ENCODE results near the gene IFT80. TPM values are rescaled to one million over a fixed set of nuclear protein-coding genes. Genes with fewer than 3 reads are reported as not detected.

The IFT80 gene
- total and polyA plus RNA-seq, 3 donors from 2014 or later = 32.0 to 74.9 (median 55.4) TPM

GRCh38 chr3:160221019-160221418 is 178.0 kb downstream of the IFT80 start:
- no peak for TF ChIP-seq POLR2A (IDR thresholded peaks at IDR 0.05)
- no peak for TF ChIP-seq CTCF (IDR thresholded peaks at IDR 0.05)
- Histone ChIP-seq H3K9me3 (no peaks in the 10 kb centered on the region), H3K4me1 (peaks cover under 1% of the 10 kb centered on the region), H3K4me3 (no peak overlapping the region), H3K27ac (no peak overlapping the region), H3K36me3 (ENCODE audit: low read depth, missing control alignments) (no peaks in the 10 kb centered on the region), H3K27me3 (no peaks in the 10 kb centered on the region)
- 43 to 64% methylated on average over 2 of the region's 2 CpGs for WGBS, 2 donors
- DNase-seq = no peak
- intact Hi-C loops (cut with DNase I; ENCODE audit: low total_unique reads) = no loop called here

- WGBS, 2 donors = 96 to 99% methylated on average over 2 of the region's 2 CpGs
- no peak for TF ChIP-seq CTCF (IDR thresholded peaks at IDR 0.05)
- TF ChIP-seq POLR2A (IDR thresholded peaks at IDR 0.05) = no peak
- H3K27me3 ChIP-seq = no peaks in the 10 kb centered on the region
- no peaks in the 10 kb centered on the region for H3K36me3 ChIP-seq (ENCODE audit: low read depth, missing control alignments)
- no peaks in the 10 kb centered on the region for H3K4me1 ChIP-seq
- H3K4me3 ChIP-seq = no peak overlapping the region
- no peak for DNase-seq
- intact Hi-C loops (cut with DNase I; ENCODE audit: low total_unique reads) = no loop called here
- no peaks in the 10 kb centered on the region for H3K9me3 ChIP-seq
- no peak overlapping the region for H3K27ac ChIP-seq
Measured at GRCh38 chr3:160220038-160220437, 179.0 kb downstream of the IFT80 start.

GRCh38 chr3:160218136-160218535 is 180.9 kb downstream of the IFT80 start:
- Histone ChIP-seq H3K9me3 (no peaks in the 10 kb centered on the region), H3K4me3 (no peak overlapping the region), H3K36me3 (ENCODE audit: low read depth, missing control alignments) (no peaks in the 10 kb centered on the region), H3K4me1 (no peaks in the 10 kb centered on the region), H3K27me3 (no peaks in the 10 kb centered on the region), H3K27ac (no peak overlapping the region)
- DNase-seq = no peak
- 51 to 70% methylated on average over 3 of the region's 3 CpGs for WGBS, 2 donors
- TF ChIP-seq CTCF (IDR thresholded peaks at IDR 0.05) (no peak), POLR2A (IDR thresholded peaks at IDR 0.05) (no peak)
- intact Hi-C loops (cut with DNase I; ENCODE audit: low total_unique reads) = no loop called here

- 70 to 80% methylated on average over 4 of the region's 4 CpGs for WGBS, 2 donors
- intact Hi-C loops (cut with DNase I; ENCODE audit: low total_unique reads) = no loop called here
- no peak for TF ChIP-seq CTCF (IDR thresholded peaks at IDR 0.05)
- no peak for TF ChIP-seq POLR2A (IDR thresholded peaks at IDR 0.05)
Measured at GRCh38 chr3:160217675-160218074, 181.3 kb downstream of the IFT80 start.

GRCh38 chr3:160213191-160213590 is 185.8 kb downstream of the IFT80 start:
- H3K27ac ChIP-seq = no peak overlapping the region
- WGBS, 2 donors = 91 to 93% methylated on average over 1 of the region's 1 CpG

More at GRCh38 chr3:160217675-160218074, 181.3 kb downstream of the IFT80 start:
- no peak for DNase-seq
- no peaks in the 10 kb centered on the region for H3K36me3 ChIP-seq (ENCODE audit: low read depth, missing control alignments)
- H3K9me3 ChIP-seq = no peaks in the 10 kb centered on the region
- H3K27me3 ChIP-seq = no peaks in the 10 kb centered on the region
- H3K4me3 ChIP-seq = no peak overlapping the region
- no peaks in the 10 kb centered on the region for H3K4me1 ChIP-seq
- H3K27ac ChIP-seq = no peak overlapping the region

More at GRCh38 chr3:160213191-160213590, 185.8 kb downstream of the IFT80 start:
- intact Hi-C loops (cut with DNase I; ENCODE audit: low total_unique reads) = no loop called here
- no peak for DNase-seq
- Histone ChIP-seq H3K9me3 (no peaks in the 10 kb centered on the region), H3K4me1 (no peaks in the 10 kb centered on the region), H3K4me3 (no peak overlapping the region), H3K27me3 (no peaks in the 10 kb centered on the region), H3K36me3 (ENCODE audit: low read depth, missing control alignments) (no peaks in the 10 kb centered on the region)
- TF ChIP-seq CTCF (IDR thresholded peaks at IDR 0.05) = no peak
- TF ChIP-seq POLR2A (IDR thresholded peaks at IDR 0.05) = no peak
